SH-SY5Y (cell line): Measurements from ENCODE around the gene UNKL.

Experiments used
- GATA2 ChIP-seq: IDR thresholded peaks from 2 replicates; pipeline ENCODE4 v1.6.1; 2011; ENCODE audit warnings: mild to moderate bottlenecking, low read depth, low read length
- GATA3 ChIP-seq: IDR thresholded peaks from 2 replicates; pipeline ENCODE4 v1.6.1; 2011; ENCODE audit warnings: low read depth, mild to moderate bottlenecking, low read length, moderate library complexity

The UNKL gene, protein sequence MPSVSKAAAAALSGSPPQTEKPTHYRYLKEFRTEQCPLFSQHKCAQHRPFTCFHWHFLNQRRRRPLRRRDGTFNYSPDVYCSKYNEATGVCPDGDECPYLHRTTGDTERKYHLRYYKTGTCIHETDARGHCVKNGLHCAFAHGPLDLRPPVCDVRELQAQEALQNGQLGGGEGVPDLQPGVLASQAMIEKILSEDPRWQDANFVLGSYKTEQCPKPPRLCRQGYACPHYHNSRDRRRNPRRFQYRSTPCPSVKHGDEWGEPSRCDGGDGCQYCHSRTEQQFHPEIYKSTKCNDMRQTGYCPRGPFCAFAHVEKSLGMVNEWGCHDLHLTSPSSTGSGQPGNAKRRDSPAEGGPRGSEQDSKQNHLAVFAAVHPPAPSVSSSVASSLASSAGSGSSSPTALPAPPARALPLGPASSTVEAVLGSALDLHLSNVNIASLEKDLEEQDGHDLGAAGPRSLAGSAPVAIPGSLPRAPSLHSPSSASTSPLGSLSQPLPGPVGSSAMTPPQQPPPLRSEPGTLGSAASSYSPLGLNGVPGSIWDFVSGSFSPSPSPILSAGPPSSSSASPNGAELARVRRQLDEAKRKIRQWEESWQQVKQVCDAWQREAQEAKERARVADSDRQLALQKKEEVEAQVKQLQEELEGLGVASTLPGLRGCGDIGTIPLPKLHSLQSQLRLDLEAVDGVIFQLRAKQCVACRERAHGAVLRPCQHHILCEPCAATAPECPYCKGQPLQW

DNA sequence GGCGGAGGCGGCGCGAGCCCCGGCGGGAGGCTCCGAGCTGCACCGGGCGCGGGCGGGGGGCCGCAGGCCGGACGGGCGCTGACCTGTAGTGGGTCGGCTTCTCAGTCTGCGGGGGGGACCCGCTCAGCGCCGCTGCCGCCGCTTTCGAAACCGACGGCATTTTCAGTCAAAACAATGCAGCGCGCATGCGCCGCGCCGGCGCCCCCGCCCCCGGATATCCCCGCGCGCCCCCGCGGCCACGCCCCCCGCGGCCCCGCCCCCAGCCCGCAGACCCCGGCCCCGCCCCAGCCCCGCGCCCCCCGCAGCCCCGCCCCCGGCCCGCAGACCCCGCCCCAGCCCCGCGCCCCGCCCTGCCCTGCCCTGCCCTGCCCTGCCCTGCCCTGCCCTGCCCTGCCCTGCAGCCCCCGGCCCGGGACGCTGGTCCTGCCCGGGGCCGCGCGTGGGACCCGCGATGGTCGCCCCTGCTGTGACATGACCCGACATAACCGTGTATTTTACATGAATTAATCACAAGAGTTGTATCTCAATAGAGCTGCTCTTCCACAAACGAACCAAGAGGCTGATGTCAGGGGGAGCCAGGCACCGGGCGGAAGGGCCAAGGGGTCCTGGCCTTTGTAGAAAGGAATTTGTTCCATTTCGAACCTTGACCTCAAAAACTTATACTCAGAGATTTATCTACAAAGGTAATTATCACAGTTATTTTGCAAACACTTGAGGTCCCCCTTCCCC, at the start of gene UNKL:
Gene UNKL (minus strand): TSS at position 173 of the 729 bp plus-strand sequence. CDS start 13 bp downstream, at position 160.
- no peak for TF ChIP-seq GATA2
- TF ChIP-seq GATA3 = no peak

DNA sequence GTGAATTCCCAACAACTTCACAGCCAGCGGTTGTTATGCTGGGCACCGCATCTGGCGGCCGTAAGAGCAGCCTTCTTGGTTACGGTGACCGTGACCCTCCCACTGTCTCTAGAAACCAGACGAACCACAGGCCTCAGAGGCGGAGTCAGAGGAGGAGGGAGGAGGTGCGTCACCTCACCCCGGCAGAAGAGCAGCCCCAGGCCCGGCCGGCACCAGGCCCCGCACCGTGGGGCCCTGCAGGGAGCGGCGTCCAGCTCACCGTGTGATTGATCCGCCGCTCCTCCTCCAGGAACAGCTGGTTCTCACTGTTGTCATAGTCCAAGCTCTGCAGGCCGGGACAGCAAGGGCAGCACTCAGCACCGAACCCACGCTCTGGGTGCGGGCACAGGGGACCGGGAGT, 46.6 kb upstream of the UNKL start:
- no peak for TF ChIP-seq GATA3
- no peak for TF ChIP-seq GATA2

DNA sequence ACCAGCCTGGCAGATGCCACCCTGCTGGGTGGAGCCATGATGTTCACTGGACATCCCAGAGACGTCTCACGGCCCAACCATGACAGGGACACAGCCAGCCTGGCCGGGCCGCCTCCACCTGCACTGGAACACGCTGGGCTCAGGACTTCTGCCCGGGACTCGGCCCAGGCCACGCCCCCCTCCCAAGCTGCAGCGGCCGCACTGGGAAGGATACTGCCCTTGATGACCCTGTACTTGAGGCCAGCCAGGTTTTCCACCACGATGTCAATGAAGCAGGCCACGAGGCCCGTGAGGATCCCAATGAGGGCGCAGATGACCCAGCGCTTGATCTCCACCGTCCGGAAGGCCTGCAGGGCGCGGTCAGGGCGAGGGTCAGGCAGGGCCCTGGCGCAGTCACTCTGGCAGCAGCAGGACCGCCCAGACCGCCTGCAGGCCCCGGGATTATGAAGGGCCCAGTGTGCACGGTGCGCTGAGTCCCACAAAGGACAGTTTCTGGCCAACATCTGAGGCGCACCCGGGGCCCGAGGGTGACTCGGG, 46.2 kb upstream of the UNKL start:
- TF ChIP-seq GATA3 (no peak), GATA2 (no peak)

DNA sequence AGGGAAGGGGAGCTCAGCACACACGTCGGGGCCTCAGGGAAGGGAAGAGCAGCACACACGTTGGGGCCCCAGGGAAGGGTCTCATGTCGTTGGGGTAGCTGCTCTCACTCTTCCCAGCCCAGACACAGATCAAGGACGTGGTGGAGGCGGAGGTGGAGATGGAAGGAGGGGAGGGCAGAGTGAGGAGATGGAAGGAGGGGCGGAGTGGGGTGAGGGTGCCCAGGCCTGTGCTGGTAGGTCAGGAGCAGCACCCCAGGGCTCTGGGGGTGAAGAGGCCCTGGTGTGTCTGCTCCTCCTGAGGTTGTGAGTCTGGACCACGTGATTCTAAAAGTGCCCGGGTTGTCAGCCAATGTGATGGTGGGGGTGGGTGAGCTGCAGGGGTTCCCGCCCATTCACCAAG, 45.5 kb upstream of the UNKL start:
- TF ChIP-seq GATA2 (no peak), GATA3 (no peak)

DNA sequence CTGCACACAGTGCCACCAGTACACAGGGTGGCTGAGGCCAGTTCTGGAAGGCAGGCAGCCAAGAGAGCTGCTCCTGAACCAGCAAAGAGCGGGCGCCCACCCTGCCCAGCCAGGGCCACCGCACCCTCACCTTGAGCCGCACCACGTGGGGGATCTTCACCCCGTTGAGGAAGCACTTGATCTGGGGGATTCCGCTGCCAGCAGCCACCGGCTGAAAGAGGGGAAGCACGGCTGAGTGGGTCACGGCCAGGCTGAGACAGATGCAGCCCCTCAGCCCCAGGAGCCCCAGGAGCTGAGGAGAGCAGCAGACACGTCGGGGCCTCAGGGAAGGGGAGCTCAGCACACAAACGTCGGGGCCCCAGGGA, 44.5 kb upstream of the UNKL start:
- TF ChIP-seq GATA3 (no peak), GATA2 (no peak)

DNA sequence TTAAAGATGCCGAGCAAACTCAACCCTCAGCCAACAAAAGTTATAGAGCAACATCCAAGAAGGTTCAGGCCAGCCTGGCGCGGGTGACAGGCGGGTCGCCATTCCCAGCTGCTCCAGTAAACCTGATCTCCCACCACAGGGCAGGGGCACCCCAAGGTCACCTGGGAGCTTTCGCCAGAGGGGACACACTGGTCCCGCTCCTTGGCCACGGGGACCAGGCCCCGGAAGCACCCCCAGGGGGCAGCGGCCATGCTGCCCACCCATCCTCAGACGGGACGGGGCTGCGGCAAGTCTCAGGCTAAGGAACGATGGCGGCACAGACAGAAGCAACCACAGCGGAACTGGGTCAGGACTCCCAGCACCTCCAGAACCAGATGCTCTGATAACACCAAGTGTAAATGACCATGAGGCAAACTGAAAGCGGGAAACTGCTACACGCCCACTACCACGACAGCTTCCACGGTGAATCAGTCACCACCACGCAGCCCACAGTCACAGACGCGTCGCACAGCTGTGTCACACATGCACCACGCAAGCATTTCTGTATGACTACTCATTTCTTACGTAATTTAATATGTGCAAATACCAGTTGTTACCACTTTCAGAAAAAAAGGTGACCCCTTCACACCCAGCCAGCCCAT, 44.0 kb upstream of the UNKL start:
- TF ChIP-seq GATA3 (no peak), GATA2 (no peak)

DNA sequence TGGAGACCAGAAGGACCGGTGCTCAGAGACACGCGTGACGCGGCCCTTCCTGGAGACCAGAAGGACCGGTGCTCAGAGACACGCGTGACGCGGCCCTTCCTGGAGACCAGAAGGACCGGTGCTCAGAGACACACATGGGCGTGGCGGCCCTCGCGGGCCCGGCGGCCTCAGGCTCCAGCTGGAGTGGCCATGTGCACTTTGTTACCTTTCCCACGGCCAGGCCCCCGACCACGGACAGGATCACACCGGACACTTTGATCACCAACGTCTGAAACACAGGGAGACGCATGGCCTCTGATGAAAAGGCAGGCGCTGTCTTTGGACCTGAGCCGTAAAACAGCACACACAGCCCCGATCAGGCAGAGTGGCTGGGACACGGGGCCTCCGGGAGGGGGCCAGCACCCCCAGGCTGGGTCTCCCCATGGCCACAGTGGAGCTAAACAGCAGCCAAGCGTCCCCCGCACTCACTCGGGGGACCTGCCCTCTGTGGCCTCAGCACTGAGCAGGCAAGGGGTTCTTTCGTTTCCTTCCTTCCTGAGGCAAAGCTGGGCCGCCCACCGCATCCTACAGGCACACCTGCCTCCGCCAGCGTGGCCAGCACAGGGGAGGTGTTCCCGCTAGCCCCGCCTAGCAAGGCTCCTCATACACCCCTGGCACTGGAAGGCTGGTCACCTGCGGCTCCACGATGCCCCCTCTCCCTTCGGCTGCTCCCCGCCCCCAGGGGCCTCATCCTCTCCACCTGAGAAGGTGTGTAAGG, 43.2 kb upstream of the UNKL start:
- TF ChIP-seq GATA3 = no peak
- TF ChIP-seq GATA2 = no peak

DNA sequence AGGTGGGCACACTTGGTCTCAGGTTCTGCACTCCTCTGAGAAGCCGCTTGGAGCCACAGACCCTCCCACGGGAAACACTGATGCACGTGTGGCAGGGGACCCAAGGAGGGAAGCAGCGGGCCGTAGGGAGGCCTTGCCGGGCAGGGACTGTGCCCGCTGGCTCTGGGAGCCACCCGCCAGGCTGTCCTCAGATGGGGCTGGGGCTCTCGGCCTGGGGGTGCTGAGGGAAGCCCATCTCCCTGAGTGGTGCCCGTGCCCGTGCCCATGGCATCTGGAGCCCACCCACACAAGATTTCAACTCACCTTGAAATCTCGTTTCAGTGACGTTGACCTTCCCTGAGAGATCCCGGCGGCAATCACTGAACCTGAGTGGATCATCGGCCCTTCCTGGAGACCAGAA, 42.4 kb upstream of the UNKL start:
- TF ChIP-seq GATA2 (no peak), GATA3 (no peak)

DNA sequence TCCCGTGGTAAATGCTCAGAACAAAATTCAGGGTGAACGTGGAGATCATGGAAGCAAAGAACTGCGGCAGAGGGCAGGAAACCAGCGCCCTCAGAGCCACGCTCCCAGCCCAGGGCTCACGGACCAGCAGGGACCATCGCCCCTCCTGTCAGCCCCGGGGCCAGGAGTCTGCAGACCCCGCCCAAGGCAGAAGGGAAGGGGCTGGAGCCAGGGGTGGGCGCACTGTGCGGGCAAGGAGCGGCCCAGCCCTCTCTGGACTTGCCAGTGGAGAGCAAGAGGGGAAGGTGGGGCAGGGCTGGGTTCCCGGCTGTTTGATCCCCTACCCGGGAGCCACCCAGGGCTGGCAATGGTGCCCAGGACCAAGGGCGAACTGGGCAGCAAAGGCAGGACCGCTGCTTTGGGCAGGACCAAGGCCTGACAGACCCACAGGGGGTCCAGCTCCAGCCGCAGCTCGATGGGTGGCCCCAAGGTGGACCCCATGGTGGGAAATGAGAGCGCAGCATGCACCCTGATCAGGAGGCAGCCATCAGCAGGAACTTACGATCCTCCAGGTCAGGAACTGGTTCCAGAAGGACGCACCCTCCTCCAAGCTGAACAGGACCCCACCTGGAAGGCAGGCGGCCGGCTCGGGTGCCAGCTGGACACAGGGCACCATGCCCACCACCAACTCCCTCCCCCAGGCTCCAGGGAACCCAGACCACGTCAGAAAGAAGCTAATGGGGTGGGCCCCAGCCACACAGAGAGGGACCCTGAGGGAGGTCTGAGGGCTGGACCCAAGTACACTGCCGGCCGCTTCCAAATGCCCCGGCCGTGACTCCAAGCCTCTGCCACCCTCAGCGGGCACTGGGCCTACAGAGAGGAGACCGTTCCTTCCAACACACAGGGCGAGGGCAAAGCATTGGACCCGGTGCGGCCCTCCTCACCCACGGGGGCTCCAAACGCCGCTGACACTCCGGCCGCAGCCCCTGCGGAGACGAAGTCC, 41.0 kb upstream of the UNKL start:
- TF ChIP-seq GATA2 = no peak
- TF ChIP-seq GATA3 = no peak

DNA sequence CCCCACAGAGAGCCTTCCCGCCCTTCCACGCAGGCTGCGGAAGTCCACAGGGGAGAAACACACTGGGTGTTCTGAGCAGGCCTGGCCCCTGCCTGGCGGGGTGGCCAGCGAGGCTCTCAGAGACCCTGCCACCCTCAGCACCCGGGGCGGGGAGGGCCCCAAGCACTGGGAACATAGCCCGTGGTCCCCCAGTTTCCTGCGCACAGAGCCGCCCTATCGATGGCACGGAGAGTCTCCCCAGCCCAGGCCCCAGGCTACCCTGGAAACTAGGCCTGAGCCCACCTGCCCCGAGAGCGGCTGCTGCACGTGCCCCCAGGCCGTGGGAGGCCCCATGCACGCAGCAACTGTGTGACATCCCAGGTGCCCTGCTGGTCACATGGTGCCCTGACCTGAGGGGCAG, 40.1 kb upstream of the UNKL start:
- TF ChIP-seq GATA2 = no peak

DNA sequence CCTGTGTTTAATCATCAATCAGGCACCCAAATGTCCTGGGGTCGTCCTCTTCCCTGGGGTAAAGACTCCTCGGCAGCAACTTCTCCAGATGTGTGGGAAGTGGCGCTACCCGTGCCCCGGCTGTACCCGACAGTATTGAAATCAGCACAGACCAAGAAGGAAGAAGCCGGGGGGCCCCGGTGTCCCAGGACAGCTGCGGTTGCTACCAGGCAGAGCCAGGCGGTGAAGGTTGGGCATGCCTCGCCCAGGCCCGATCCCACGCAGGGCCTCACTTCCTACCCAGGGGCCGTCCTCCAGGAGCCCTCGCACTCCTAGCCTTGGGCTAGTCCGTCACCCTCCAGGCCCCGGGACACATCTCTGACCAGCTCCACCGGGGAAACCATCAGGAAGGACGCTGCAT, 38.8 kb upstream of the UNKL start:
- TF ChIP-seq GATA3 (no peak), GATA2 (no peak)

DNA sequence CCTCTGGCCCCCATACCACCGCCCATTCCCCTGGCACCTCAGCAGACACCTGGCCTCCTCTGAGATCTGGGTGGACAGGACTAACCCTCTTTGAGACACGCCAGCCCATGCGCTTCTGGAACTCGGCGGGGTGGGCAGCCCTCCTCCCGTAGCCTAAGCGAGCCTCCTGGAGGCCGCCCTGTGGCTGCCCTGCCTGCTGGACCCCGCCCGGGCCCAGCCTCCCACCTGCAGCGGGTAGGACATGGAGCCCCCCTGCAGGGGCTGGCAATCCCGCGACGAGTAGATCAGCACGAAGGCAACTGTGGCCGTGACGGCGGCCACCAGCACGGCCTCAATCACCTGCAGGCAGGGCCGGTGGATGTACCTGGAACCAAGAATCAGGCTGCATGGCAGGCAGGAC, 38.0 kb upstream of the UNKL start:
- TF ChIP-seq GATA3 = no peak
